ENCODE results near the gene HBD. TPM values are rescaled to one million over a fixed set of nuclear protein-coding genes. Genes with fewer than 3 reads are reported as not detected.

HBD gene
- total RNA-seq, 1 donor from 2014 or later: not detected

DNA sequence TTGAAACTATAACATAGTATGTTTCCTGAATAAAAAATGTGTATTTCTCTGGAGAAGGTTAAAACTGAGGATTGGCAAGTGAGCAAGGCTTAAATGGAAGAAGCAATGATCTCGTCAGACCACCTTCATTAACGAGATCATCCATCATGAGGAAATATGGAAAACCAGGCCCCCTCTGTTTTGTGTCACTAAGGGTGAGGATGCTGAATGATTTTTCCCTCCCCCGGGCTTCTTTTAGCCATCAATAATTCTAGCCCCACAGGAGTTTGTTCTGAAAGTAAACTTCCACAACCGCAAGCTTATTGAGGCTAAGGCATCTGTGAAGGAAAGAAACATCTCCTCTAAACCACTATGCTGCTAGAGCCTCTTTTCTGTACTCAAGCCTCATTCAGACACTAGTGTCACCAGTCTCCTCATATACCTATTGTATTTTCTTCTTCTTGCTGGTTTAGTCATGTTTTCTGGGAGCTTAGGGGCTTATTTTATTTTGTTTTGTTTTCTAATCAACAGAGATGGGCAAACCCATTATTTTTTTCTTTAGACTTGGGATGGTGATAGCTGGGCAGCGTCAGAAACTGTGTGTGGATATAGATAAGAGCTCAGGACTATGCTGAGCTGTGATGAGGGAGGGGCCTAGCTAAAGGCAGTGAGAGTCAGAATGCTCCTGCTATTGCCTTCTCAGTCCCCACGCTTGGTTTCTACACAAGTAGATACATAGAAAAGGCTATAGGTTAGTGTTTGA is 41.3 kb upstream of the HBD start:
- DNase-seq (ENCODE audit: low read depth): no peak
- Histone ChIP-seq H3K9me3 (ENCODE audit: insufficient read depth, low read depth, low read length) (no peaks in the 10 kb centered on the region), H3K4me1 (ENCODE audit: insufficient read depth, low read length) (peaks cover 3% of the 10 kb centered on the region), H3K79me2 (ENCODE audit: insufficient read depth, low read length) (no peaks in the 10 kb centered on the region), H3K4me3 (ENCODE audit: insufficient read depth, low read depth, low read length) (no peak overlapping the region), H3K27ac (ENCODE audit: low read depth, low read length) (no peak overlapping the region), H3K27me3 (ENCODE audit: insufficient read depth, low read length) (no peaks in the 10 kb centered on the region), H3K36me3 (ENCODE audit: insufficient read depth, low read length) (no peaks in the 10 kb centered on the region), H3K9ac (ENCODE audit: low read length) (no peak overlapping the region), H4K20me1 (ENCODE audit: insufficient read depth, low read length) (no peaks in the 10 kb centered on the region), H3K4me2 (ENCODE audit: low read length) (no peak overlapping the region), H2AFZ (ENCODE audit: low read depth, low read length) (no peak overlapping the region)
- TF ChIP-seq, protein P1, sequence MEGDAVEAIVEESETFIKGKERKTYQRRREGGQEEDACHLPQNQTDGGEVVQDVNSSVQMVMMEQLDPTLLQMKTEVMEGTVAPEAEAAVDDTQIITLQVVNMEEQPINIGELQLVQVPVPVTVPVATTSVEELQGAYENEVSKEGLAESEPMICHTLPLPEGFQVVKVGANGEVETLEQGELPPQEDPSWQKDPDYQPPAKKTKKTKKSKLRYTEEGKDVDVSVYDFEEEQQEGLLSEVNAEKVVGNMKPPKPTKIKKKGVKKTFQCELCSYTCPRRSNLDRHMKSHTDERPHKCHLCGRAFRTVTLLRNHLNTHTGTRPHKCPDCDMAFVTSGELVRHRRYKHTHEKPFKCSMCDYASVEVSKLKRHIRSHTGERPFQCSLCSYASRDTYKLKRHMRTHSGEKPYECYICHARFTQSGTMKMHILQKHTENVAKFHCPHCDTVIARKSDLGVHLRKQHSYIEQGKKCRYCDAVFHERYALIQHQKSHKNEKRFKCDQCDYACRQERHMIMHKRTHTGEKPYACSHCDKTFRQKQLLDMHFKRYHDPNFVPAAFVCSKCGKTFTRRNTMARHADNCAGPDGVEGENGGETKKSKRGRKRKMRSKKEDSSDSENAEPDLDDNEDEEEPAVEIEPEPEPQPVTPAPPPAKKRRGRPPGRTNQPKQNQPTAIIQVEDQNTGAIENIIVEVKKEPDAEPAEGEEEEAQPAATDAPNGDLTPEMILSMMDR (IDR thresholded peaks at IDR 0.05; ENCODE audit: insufficient read depth, low read depth, low read length): no peak
- no peak for TF ChIP-seq EZH2 (IDR thresholded peaks at IDR 0.05; ENCODE audit: insufficient read depth, low read length)
- Mint-ChIP-seq H3K4me3 (ENCODE audit: unreplicated experiment) (no peak overlapping the region), H3K27me3 (ENCODE audit: low read depth, unreplicated experiment) (no peaks in the 10 kb centered on the region), H3K9me3 (ENCODE audit: unreplicated experiment) (no peaks in the 10 kb centered on the region), H3K27ac (ENCODE audit: unreplicated experiment) (no peak overlapping the region), H3K36me3 (ENCODE audit: low read depth, unreplicated experiment) (no peaks in the 10 kb centered on the region), H3K4me1 (ENCODE audit: low read depth, unreplicated experiment) (peaks cover 19% of the 10 kb centered on the region)
- FAIRE-seq: no peak

DNA sequence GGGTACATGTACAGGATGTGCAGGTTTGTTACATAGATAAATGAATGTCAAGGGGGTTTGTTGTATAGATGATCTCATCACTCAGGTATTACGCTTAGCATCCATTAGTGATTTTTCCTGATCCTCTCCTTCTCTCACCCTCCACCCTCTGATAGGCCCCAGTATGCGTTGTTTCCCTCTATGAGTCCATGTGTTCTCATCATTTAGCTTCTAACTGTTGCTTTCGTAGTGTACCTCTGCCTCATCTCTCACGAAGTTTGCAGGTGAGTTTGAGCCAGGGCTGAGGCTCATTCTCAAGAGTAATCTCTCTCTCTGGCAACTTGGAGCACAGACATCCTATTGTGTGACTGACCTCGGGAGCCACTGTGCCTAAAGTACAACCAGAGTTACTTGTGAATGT is 40.1 kb upstream of the HBD start:
- Histone ChIP-seq H3K9me3 (ENCODE audit: insufficient read depth, low read depth, low read length) (no peaks in the 10 kb centered on the region), H3K27ac (ENCODE audit: low read depth, low read length) (peak overlapping the region; percentile 7), H3K36me3 (ENCODE audit: insufficient read depth, low read length) (no peaks in the 10 kb centered on the region), H4K20me1 (ENCODE audit: insufficient read depth, low read length) (no peaks in the 10 kb centered on the region), H3K4me3 (ENCODE audit: insufficient read depth, low read depth, low read length) (no peak overlapping the region), H3K79me2 (ENCODE audit: insufficient read depth, low read length) (no peaks in the 10 kb centered on the region), H3K4me2 (ENCODE audit: low read length) (no peak overlapping the region), H3K9ac (ENCODE audit: low read length) (no peak overlapping the region), H3K4me1 (ENCODE audit: insufficient read depth, low read length) (peaks cover 3% of the 10 kb centered on the region), H3K27me3 (ENCODE audit: insufficient read depth, low read length) (no peaks in the 10 kb centered on the region), H2AFZ (ENCODE audit: low read depth, low read length) (peak overlapping the region; percentile 30)
- TF ChIP-seq, protein P1 (IDR thresholded peaks at IDR 0.05; ENCODE audit: insufficient read depth, low read depth, low read length): no peak
- TF ChIP-seq EZH2 (IDR thresholded peaks at IDR 0.05; ENCODE audit: insufficient read depth, low read length): no peak
- H3K36me3 Mint-ChIP-seq (ENCODE audit: low read depth, unreplicated experiment): no peaks in the 10 kb centered on the region
- H3K27me3 Mint-ChIP-seq (ENCODE audit: low read depth, unreplicated experiment): no peaks in the 10 kb centered on the region
- peaks cover 11% of the 10 kb centered on the region for H3K4me1 Mint-ChIP-seq (ENCODE audit: low read depth, unreplicated experiment)
- no peak for FAIRE-seq
- H3K9me3 Mint-ChIP-seq (ENCODE audit: unreplicated experiment): no peaks in the 10 kb centered on the region
- no peak for DNase-seq (ENCODE audit: low read depth)
- no peak overlapping the region for H3K4me3 Mint-ChIP-seq (ENCODE audit: unreplicated experiment)
- no peak overlapping the region for H3K27ac Mint-ChIP-seq (ENCODE audit: unreplicated experiment)

DNA sequence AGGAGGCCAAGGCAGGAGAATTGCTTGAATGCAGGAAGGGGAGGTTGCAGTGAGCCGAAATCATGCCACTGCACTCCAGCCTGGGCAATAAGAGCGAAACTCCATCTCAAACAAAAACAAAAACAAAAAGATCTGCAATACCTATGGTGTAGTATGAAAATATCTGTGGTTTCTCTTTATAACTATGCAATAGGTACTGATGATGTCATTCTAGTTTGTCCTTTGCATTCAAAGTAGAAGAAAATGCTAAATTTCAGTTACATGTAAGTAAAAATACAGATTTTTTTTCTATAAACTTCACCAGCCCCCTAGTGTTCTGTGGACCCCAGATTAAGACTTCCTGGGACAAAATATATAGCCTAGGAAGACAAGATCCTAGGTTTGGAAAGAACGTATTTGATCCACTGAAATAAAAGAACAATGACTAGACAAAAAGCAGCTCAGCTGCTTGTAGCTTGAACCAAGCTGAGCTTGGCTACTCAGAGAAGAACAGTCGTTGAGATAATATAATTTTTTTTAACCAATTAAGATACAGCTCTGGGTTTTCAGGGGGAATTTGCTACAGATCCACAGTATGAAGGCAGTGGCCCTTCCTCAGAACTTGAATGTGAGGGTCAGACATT is 38.2 kb upstream of the HBD start:
- Histone ChIP-seq H3K36me3 (ENCODE audit: insufficient read depth, low read length) (no peaks in the 10 kb centered on the region), H3K4me2 (ENCODE audit: low read length) (no peak overlapping the region), H3K79me2 (ENCODE audit: insufficient read depth, low read length) (no peaks in the 10 kb centered on the region), H3K9ac (ENCODE audit: low read length) (no peak overlapping the region), H3K27ac (ENCODE audit: low read depth, low read length) (no peak overlapping the region), H3K4me3 (ENCODE audit: insufficient read depth, low read depth, low read length) (no peak overlapping the region), H3K27me3 (ENCODE audit: insufficient read depth, low read length) (no peaks in the 10 kb centered on the region), H3K9me3 (ENCODE audit: insufficient read depth, low read depth, low read length) (no peaks in the 10 kb centered on the region), H3K4me1 (ENCODE audit: insufficient read depth, low read length) (no peaks in the 10 kb centered on the region), H2AFZ (ENCODE audit: low read depth, low read length) (no peak overlapping the region), H4K20me1 (ENCODE audit: insufficient read depth, low read length) (no peaks in the 10 kb centered on the region)
- H3K4me3 Mint-ChIP-seq (ENCODE audit: unreplicated experiment): no peak overlapping the region
- no peaks in the 10 kb centered on the region for H3K9me3 Mint-ChIP-seq (ENCODE audit: unreplicated experiment)
- DNase-seq (ENCODE audit: low read depth) (no peak), FAIRE-seq (no peak)
- H3K4me1 Mint-ChIP-seq (ENCODE audit: low read depth, unreplicated experiment): peaks cover 7% of the 10 kb centered on the region
- H3K27ac Mint-ChIP-seq (ENCODE audit: unreplicated experiment): no peak overlapping the region
- no peaks in the 10 kb centered on the region for H3K36me3 Mint-ChIP-seq (ENCODE audit: low read depth, unreplicated experiment)
- TF ChIP-seq EZH2 (IDR thresholded peaks at IDR 0.05; ENCODE audit: insufficient read depth, low read length): no peak
- TF ChIP-seq, protein P1 (IDR thresholded peaks at IDR 0.05; ENCODE audit: insufficient read depth, low read depth, low read length): no peak
- no peaks in the 10 kb centered on the region for H3K27me3 Mint-ChIP-seq (ENCODE audit: low read depth, unreplicated experiment)
